ENCODE measurements around the gene PPP1R13B. TPM values are rescaled to one million over a fixed set of nuclear protein-coding genes. Genes with fewer than 3 reads are reported as not detected.

The PPP1R13B gene
- total and polyA plus RNA-seq, 8 donors = 20.9 to 33.9 (median 26.9) TPM

GRCh38 chr14:103696466-103697071 lies 150.8 kb downstream of the PPP1R13B start:
- intact Hi-C loops (cut with DNase I) = no loop called here
- FAIRE-seq = no peak

GRCh38 chr14:103696070-103696402 lies 151.3 kb downstream of the PPP1R13B start:
- Histone ChIP-seq H3K4me1 (peaks cover 0 to 11% (median 3%) of the 10 kb centered on the region in 3 donors), H3K4me3 (no peak overlapping the region), H3K36me3 (peaks cover 0 to 14% (median 14%) of the 10 kb centered on the region in 3 donors), H3K9me3 (no peaks in the 10 kb centered on the region), H3K27me3 (no peaks in the 10 kb centered on the region), H3K27ac (no peak overlapping the region)
- no peak for FAIRE-seq
- WGBS, 2 donors = 71 to 78% methylated on average over 11 to 12 of the region's 13 CpGs
- no peak for TF ChIP-seq CTCF (IDR thresholded peaks at IDR 0.05)
- no peak for ATAC-seq
- intact Hi-C loops (cut with DNase I) = no loop called here
- peak in 2 of 6 donors; percentile 28 to 30 for DNase-seq

More at GRCh38 chr14:103696466-103697071, 150.8 kb downstream of the PPP1R13B start:
- ATAC-seq = peak in 3 of 4 donors; percentile 15 to 42 (median 21)
- no peak overlapping the region for H3K27ac ChIP-seq
- 67 to 71% methylated on average over 17 of the region's 17 CpGs for WGBS, 2 donors
- H3K36me3 ChIP-seq = peaks cover 0 to 14% (median 14%) of the 10 kb centered on the region in 3 donors
- H3K4me1 ChIP-seq = peaks cover 0 to 11% (median 3%) of the 10 kb centered on the region in 3 donors
- no peaks in the 10 kb centered on the region for H3K27me3 ChIP-seq
- no peak overlapping the region for H3K4me3 ChIP-seq
- DNase-seq = peak in 2 of 6 donors; percentile 48 to 60
- no peak for TF ChIP-seq CTCF (IDR thresholded peaks at IDR 0.05)
- no peaks in the 10 kb centered on the region for H3K9me3 ChIP-seq

- ATAC-seq = no peak
- intact Hi-C loops (cut with DNase I) = no loop called here
- H3K4me1 ChIP-seq = peaks cover 0 to 11% (median 3%) of the 10 kb centered on the region in 3 donors
- peak in 2 of 6 donors; percentile 32 to 42 for DNase-seq
- H3K27me3 ChIP-seq = no peaks in the 10 kb centered on the region
- TF ChIP-seq CTCF (IDR thresholded peaks at IDR 0.05) = no peak
- peaks cover 0 to 14% (median 14%) of the 10 kb centered on the region in 3 donors for H3K36me3 ChIP-seq
- no peak overlapping the region for H3K4me3 ChIP-seq
- no peaks in the 10 kb centered on the region for H3K9me3 ChIP-seq
- 72 to 75% methylated on average over 14 of the region's 14 CpGs for WGBS, 2 donors
- H3K27ac ChIP-seq = no peak overlapping the region
- FAIRE-seq = no peak
These were observed 151.9 kb downstream of the PPP1R13B start for GRCh38 chr14:103695296-103696069.

GRCh38 chr14:103694572-103695026 lies 152.8 kb downstream of the PPP1R13B start:
- intact Hi-C loops (cut with DNase I) = no loop called here
- Histone ChIP-seq H3K36me3 (peaks cover 0 to 14% (median 14%) of the 10 kb centered on the region in 3 donors), H3K4me3 (no peak overlapping the region), H3K27ac (no peak overlapping the region), H3K27me3 (no peaks in the 10 kb centered on the region), H3K9me3 (no peaks in the 10 kb centered on the region), H3K4me1 (peaks cover 0 to 14% (median 3%) of the 10 kb centered on the region in 3 donors)
- no peak for TF ChIP-seq CTCF (IDR thresholded peaks at IDR 0.05)
- FAIRE-seq = no peak
- no peak for ATAC-seq
- WGBS, 2 donors = 91 to 95% methylated on average over 20 of the region's 20 CpGs
- peak in 1 of 6 donors; percentile 39 for DNase-seq
